Neural cell (in vitro differentiated cells): ENCODE measurements around the gene ESYT2. TPM values are rescaled to one million over a fixed set of nuclear protein-coding genes. Genes with fewer than 3 reads are reported as not detected.

Experiments
- H2AFZ ChIP-seq: fragments of 200-600, 300-800 bp; sonication (generic), shearing (Covaris generic); 2 replicates; pipeline ENCODE4 v1.6.0; 2014; ENCODE audit warnings: low read depth, mild to moderate bottlenecking, antibody characterized with exemption, low read length, moderate library complexity
- H3F3A ChIP-seq: fragments of 200-600 bp; shearing (Covaris generic); 2 replicates; pipeline ENCODE4 v1.6.1; 2016; ENCODE audit warnings: mild to moderate bottlenecking, moderate library complexity, mixed read lengths, antibody characterized with exemption, low read length; ENCODE audit not compliant: insufficient read depth, poor library complexity, severe bottlenecking
- H3K27ac ChIP-seq: fragments of 200-600, 300-800 bp; sonication (generic), shearing (Covaris generic); 2 replicates; pipeline ENCODE4 v1.5.1; 2014; ENCODE audit warnings: mild to moderate bottlenecking, low read length, moderate library complexity
- H3K27me3 ChIP-seq: fragments of 300-800, 200-600 bp; sonication (generic), shearing (Covaris generic); 2 replicates; pipeline ENCODE4 v1.6.0; 2014; ENCODE audit warnings: mild to moderate bottlenecking, low read depth, low read length, moderate library complexity; ENCODE audit not compliant: insufficient read depth
- H3K36me3 ChIP-seq: fragments of 300-800, 200-600 bp; sonication (generic), shearing (Covaris generic); 2 replicates; pipeline ENCODE4 v1.5.1; 2014; ENCODE audit warnings: mild to moderate bottlenecking, antibody characterized with exemption, low read length, moderate library complexity; ENCODE audit not compliant: insufficient read depth
- H3K4me2 ChIP-seq: fragments of 300-800, 200-600 bp; sonication (generic), shearing (Covaris generic); 2 replicates; pipeline ENCODE4 v1.6.0; 2014; ENCODE audit warnings: mild to moderate bottlenecking, low read length
- H3K4me3 ChIP-seq: fragments of 300-800, 200-600 bp; sonication (generic), shearing (Covaris generic); 2 replicates; pipeline ENCODE4 v1.5.1; 2014; ENCODE audit warnings: mild to moderate bottlenecking, low read length, moderate library complexity
- H3K79me2 ChIP-seq: fragments of 200-600 bp; shearing (Covaris generic); replicated peaks from 2 replicates; pipeline ENCODE4 v1.6.0; 2014; ENCODE audit warnings: mild to moderate bottlenecking, low read length, moderate library complexity; ENCODE audit not compliant: insufficient read depth
- H3K9ac ChIP-seq: fragments of 300-800, 200-600 bp; sonication (generic), shearing (Covaris generic); 2 replicates; pipeline ENCODE4 v1.6.1; 2016; ENCODE audit warnings: mild to moderate bottlenecking, low read length, mixed read lengths
- H3K9me2 ChIP-seq: fragments of 200-600 bp; shearing (Covaris generic); 2 replicates; pipeline ENCODE4 v1.6.1; 2016; ENCODE audit warnings: mild to moderate bottlenecking, low read length, mixed read lengths; ENCODE audit not compliant: insufficient read depth
- H3K9me3 ChIP-seq: fragments of 200-600, 300-800 bp; sonication (generic), shearing (Covaris generic); 2 replicates; pipeline ENCODE4 v1.6.1; 2016; ENCODE audit warnings: mild to moderate bottlenecking, mixed run types, low read length, moderate library complexity, mixed read lengths
- H4K20me1 ChIP-seq: fragments of 200-600 bp; shearing (Covaris generic); 2 replicates; pipeline ENCODE4 v1.6.1; 2016; ENCODE audit warnings: mild to moderate bottlenecking, mixed run types; ENCODE audit not compliant: insufficient read depth
- CTCF ChIP-seq: fragments of 450-650 bp; IDR thresholded peaks from 2 replicates; pipeline ENCODE4 v1.5.1; 2014; ENCODE audit warnings: antibody characterized with exemption, mild to moderate bottlenecking, moderate library complexity; ENCODE audit not compliant: poor library complexity, severe bottlenecking
- EP300 ChIP-seq: fragments of 450-650 bp; conservative IDR thresholded peaks from 2 replicates; pipeline ENCODE4 v1.6.1; 2014; ENCODE audit warnings: antibody characterized with exemption, mild to moderate bottlenecking, moderate library complexity; ENCODE audit not compliant: poor library complexity, severe bottlenecking
- EZH2 ChIP-seq: fragments of 200-600, 300-800 bp; shearing (Covaris generic), sonication (generic); IDR thresholded peaks from 2 replicates; pipeline ENCODE4 v1.6.1; 2014; ENCODE audit warnings: antibody characterized with exemption, low read length, borderline replicate concordance, mild to moderate bottlenecking; ENCODE audit not compliant: insufficient read depth, poor library complexity, severe bottlenecking
- MXI1 ChIP-seq: fragments of 450-650 bp; conservative IDR thresholded peaks from 2 replicates; pipeline ENCODE4 v1.6.1; 2014; ENCODE audit warnings: antibody characterized with exemption, mild to moderate bottlenecking; ENCODE audit not compliant: poor library complexity, severe bottlenecking
- POLR2AphosphoS5 ChIP-seq: IDR thresholded peaks from 2 replicates; pipeline ENCODE4 v1.6.1; 2012
- RAD21 ChIP-seq: fragments of 450-650 bp; conservative IDR thresholded peaks from 2 replicates; pipeline ENCODE4 v1.6.1; 2014; ENCODE audit warnings: antibody characterized with exemption, mild to moderate bottlenecking, moderate library complexity
- SMC3 ChIP-seq: fragments of 450-650 bp; conservative IDR thresholded peaks from 2 replicates; pipeline ENCODE4 v1.6.1; 2014; ENCODE audit warnings: antibody characterized with exemption, mild to moderate bottlenecking, moderate library complexity; ENCODE audit not compliant: poor library complexity
- TAF1 ChIP-seq: IDR thresholded peaks from 2 replicates; pipeline ENCODE4 v1.6.1; 2012; ENCODE audit warnings: low read depth
- polyA plus RNA-seq: library from polyadenylated mRNA; depleted of rRNA; stranded (reverse); fragments of >200 nt; gene quantifications from 2 replicates; pipeline ENCODE4 v1.2.3, GENCODE V29; 2014
- TF ChIP-seq, protein P1 (sequence below): IDR thresholded peaks from 2 replicates; pipeline ENCODE4 v1.6.1; 2012; ENCODE audit warnings: borderline replicate concordance

ESYT2 gene
- polyA plus RNA-seq, 1 donor from 2014 or later = 23.8 TPM

GRCh38 chr7:158784270-158784669, 45.0 kb downstream of the ESYT2 start:
- Histone ChIP-seq H3K9me2 (no peaks in the 10 kb centered on the region), H3K4me2 (no peak overlapping the region), H3F3A (no peaks in the 10 kb centered on the region), H2AFZ (no peak overlapping the region), H3K27me3 (no peaks in the 10 kb centered on the region), H3K79me2 (no peaks in the 10 kb centered on the region), H3K36me3 (peaks cover 19% of the 10 kb centered on the region), H4K20me1 (no peaks in the 10 kb centered on the region), H3K27ac (no peak overlapping the region), H3K9me3 (no peaks in the 10 kb centered on the region), H3K9ac (no peak overlapping the region), H3K4me3 (no peak overlapping the region)
- TF ChIP-seq, protein P1, sequence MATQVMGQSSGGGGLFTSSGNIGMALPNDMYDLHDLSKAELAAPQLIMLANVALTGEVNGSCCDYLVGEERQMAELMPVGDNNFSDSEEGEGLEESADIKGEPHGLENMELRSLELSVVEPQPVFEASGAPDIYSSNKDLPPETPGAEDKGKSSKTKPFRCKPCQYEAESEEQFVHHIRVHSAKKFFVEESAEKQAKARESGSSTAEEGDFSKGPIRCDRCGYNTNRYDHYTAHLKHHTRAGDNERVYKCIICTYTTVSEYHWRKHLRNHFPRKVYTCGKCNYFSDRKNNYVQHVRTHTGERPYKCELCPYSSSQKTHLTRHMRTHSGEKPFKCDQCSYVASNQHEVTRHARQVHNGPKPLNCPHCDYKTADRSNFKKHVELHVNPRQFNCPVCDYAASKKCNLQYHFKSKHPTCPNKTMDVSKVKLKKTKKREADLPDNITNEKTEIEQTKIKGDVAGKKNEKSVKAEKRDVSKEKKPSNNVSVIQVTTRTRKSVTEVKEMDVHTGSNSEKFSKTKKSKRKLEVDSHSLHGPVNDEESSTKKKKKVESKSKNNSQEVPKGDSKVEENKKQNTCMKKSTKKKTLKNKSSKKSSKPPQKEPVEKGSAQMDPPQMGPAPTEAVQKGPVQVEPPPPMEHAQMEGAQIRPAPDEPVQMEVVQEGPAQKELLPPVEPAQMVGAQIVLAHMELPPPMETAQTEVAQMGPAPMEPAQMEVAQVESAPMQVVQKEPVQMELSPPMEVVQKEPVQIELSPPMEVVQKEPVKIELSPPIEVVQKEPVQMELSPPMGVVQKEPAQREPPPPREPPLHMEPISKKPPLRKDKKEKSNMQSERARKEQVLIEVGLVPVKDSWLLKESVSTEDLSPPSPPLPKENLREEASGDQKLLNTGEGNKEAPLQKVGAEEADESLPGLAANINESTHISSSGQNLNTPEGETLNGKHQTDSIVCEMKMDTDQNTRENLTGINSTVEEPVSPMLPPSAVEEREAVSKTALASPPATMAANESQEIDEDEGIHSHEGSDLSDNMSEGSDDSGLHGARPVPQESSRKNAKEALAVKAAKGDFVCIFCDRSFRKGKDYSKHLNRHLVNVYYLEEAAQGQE = no peak
- no peak for TF ChIP-seq SMC3
- TF ChIP-seq EP300 = no peak
- TF ChIP-seq MXI1 = no peak
- no peak for TF ChIP-seq EZH2
- TF ChIP-seq CTCF = no peak
- TF ChIP-seq RAD21 = no peak
- TF ChIP-seq POLR2AphosphoS5 = no peak
- no peak for TF ChIP-seq TAF1

GRCh38 chr7:158783595-158783994, 45.7 kb downstream of the ESYT2 start:
- Histone ChIP-seq H3K9me3 (no peaks in the 10 kb centered on the region), H3K4me2 (no peak overlapping the region), H3K36me3 (peaks cover 19% of the 10 kb centered on the region), H3K9ac (no peak overlapping the region), H4K20me1 (no peaks in the 10 kb centered on the region), H3F3A (no peaks in the 10 kb centered on the region), H3K27ac (no peak overlapping the region), H3K4me3 (no peak overlapping the region), H3K79me2 (no peaks in the 10 kb centered on the region), H2AFZ (no peak overlapping the region), H3K9me2 (no peaks in the 10 kb centered on the region), H3K27me3 (no peaks in the 10 kb centered on the region)
- TF ChIP-seq RAD21 = no peak
- TF ChIP-seq, protein P1 = no peak
- no peak for TF ChIP-seq SMC3
- TF ChIP-seq EP300 = no peak
- TF ChIP-seq TAF1 = no peak
- TF ChIP-seq EZH2 = no peak
- no peak for TF ChIP-seq MXI1
- TF ChIP-seq CTCF = no peak
- TF ChIP-seq POLR2AphosphoS5 = no peak
